ENCODE results near the gene GRIN2C. TPM values are rescaled to one million over a fixed set of nuclear protein-coding genes. Genes with fewer than 3 reads are reported as not detected.

Gene GRIN2C
- total and polyA plus RNA-seq, 2 donors (not counting 1 experiment from before 2014, with no cell fraction given): 0.03 TPM; not detected in 1

- Histone ChIP-seq H3K9ac (ENCODE audit: low read length) (peak overlapping the region; percentile 42), H3K36me3 (replicated peaks in 1 of 2; ENCODE audit: control extremely low read depth in 1 of 2, control insufficient read depth in 1 of 2, extremely low read depth in 1 of 2, insufficient read depth in 2 of 2, low read length in 1 of 2) (no peaks in the 10 kb centered on the region), H3K9me3 (ENCODE audit: control extremely low read depth in 1 of 3, control insufficient read depth in 2 of 3, insufficient read depth in 1 of 3, low read length in 2 of 3) (peaks cover 0 to 18% (median 0%) of the 10 kb centered on the region in 3 donors), H3K4me2 (replicated peaks; ENCODE audit: low read depth, low read length, poor library complexity, severe bottlenecking) (peak overlapping the region; percentile 80), H3K27me3 (replicated peaks in 1 of 4; ENCODE audit: control extremely low read depth in 1 of 4, control insufficient read depth in 3 of 4, insufficient read depth in 4 of 4, low read length in 3 of 4) (peaks cover 0 to 70% (median 24%) of the 10 kb centered on the region in 4 experiments), H3K4me3 (ENCODE audit: control extremely low read depth in 1 of 5, extremely low read depth in 1 of 5, insufficient read depth in 1 of 5, low read depth in 2 of 5, low read length in 4 of 5) (peak overlapping the region in 4 of 5 experiments; percentile 8 to 54 (median 24)), H2AFZ (ENCODE audit: insufficient read depth, low read depth, low read length, poor library complexity, severe bottlenecking) (peak overlapping the region; percentile 11), H3K4me1 (ENCODE audit: control insufficient read depth in 2 of 2, insufficient read depth in 2 of 2, low read length in 2 of 2) (peaks cover 32 to 33% of the 10 kb centered on the region in 2 donors), H3K27ac (ENCODE audit: low read length in 2 of 2) (no peak overlapping the region), H3K79me2 (ENCODE audit: control insufficient read depth, insufficient read depth, low read length) (no peaks in the 10 kb centered on the region), H4K20me1 (ENCODE audit: control insufficient read depth, insufficient read depth, low read length, poor library complexity, severe bottlenecking) (peaks cover 9% of the 10 kb centered on the region)
- DNase-seq (peak; percentile 66), ATAC-seq (ENCODE audit: low read depth) (peak; percentile 37)
- no peaks in the 10 kb centered on the region for H3K9me3 Mint-ChIP-seq (ENCODE audit: insufficient read depth)
- H3K4me1 Mint-ChIP-seq: peaks cover 26% of the 10 kb centered on the region
- peaks cover 51% of the 10 kb centered on the region for H3K27me3 Mint-ChIP-seq
- peak overlapping the region; percentile 74 for H3K4me3 Mint-ChIP-seq
- WGBS (ENCODE audit: insufficient coverage): 4% methylated on average over 44 of the region's 44 CpGs
- CTCF ChIA-PET: interaction anchor here (1.1 to 12.3 kb wide), 7 partner anchors 13 to 203 kb away, joined by 3 to 181 read pairs (median 14); partner anchors contain the start of genes FDXR and RAB37
- TF ChIP-seq EZH2 (IDR thresholded peaks at IDR 0.05; ENCODE audit: borderline replicate concordance, insufficient read depth, low read depth, low read length, poor library complexity, severe bottlenecking): peak; percentile 24
- no peak for TF ChIP-seq CTCF (IDR thresholded peaks at IDR 0.05)
- POLR2A ChIA-PET: interaction anchor here (1.4 kb wide), 1 partner anchor 13 kb away, joined by 7 read pairs; the partner anchor contains the start of gene FDXR
- intact Hi-C loops (cut with micrococcal nuclease): loop anchor here (5.0 kb wide), 1 partner anchor 293 kb away; the partner anchor contains the start of gene CD300H
- H3K27ac Mint-ChIP-seq: peak overlapping the region; percentile 32
These were observed 665 bp upstream of the GRIN2C start for GRCh38 chr17:74860229-74860871.
